Psoas muscle (tissue), 8 donors: ENCODE measurements around the gene VEGFC. TPM values are rescaled to one million over a fixed set of nuclear protein-coding genes. Genes with fewer than 3 reads are reported as not detected.
A peak's percentile ranks its signal among the peaks of the same experiment; 100 is the strongest.

ENCODE experiments used
- ATAC-seq, 4 donors: fragments of 200-7000 bp; cut with Tn5 transposase; one replicate each; pipeline ENCODE4 v1.9.1; 2020; ENCODE audit warnings: moderate library complexity in 3 of 4, mild to moderate bottlenecking in 2 of 4
- DNase-seq, 2 donors: peaks; one replicate each; pipeline ENCODE4 v3.0.0-alpha.2; 2020
- H3K27ac ChIP-seq: fragments of 200-600 bp; one replicate; pipeline ENCODE4 v1.8.0; 2022
- H3K27me3 ChIP-seq, 3 donors: fragments of 200-600 bp in 1 of 3; one replicate each; pipeline versions ENCODE4 v1.6.1 to v1.8.0; 2013 to 2022; ENCODE audit warnings: low read length in 2 of 3, mild to moderate bottlenecking in 2 of 3, moderate library complexity in 1 of 3; ENCODE audit not compliant: insufficient read depth in 3 of 3
- H3K36me3 ChIP-seq, 2 donors: fragments of 200-600 bp in 1 of 2; one replicate each; pipeline versions ENCODE4 v1.6.1 to v1.8.0; 2013 to 2022; ENCODE audit warnings: low read depth in 1 of 2, mild to moderate bottlenecking in 1 of 2, moderate library complexity in 1 of 2; ENCODE audit not compliant: insufficient read depth in 1 of 2
- H3K4me1 ChIP-seq: fragments of 200-600 bp; one replicate; pipeline ENCODE4 v1.8.0; 2022
- H3K4me3 ChIP-seq: fragments of 200-600 bp; one replicate; pipeline ENCODE4 v1.8.0; 2022; ENCODE audit warnings: mild to moderate bottlenecking
- H3K9me3 ChIP-seq: fragments of 200-600 bp; one replicate; pipeline ENCODE4 v1.8.0; 2022
- WGBS, 3 donors: extraction: QIAGEN DNeasy Blood & Tissue Kit; methylation state at CpG; one replicate each; pipeline versions ENCODE4 v1.1.6 to v1.1.7; 2013; 5-methylcytosine and 5-hydroxymethylcytosine counted together
- intact Hi-C, 2 donors: fragments of 100-400 bp; cut with DNase I; formaldehyde crosslinking; loops; one replicate each; pipeline versions ENCODE4 v1.11.0 to v1.14.2; 2022
- polyA plus RNA-seq, 3 donors: library from polyadenylated mRNA; stranded (reverse); fragments of 200-250 nt; gene quantifications; one replicate each; pipeline ENCODE4 v1.2.3, GENCODE V29; 2013
- total RNA-seq, 4 donors: library from RNA; stranded (reverse); fragmentation: NEBNext Ultra II Directional in 2 of 4; extraction: Animal tissue kit (Norgen Biotek cat#: 25700) in 2 of 4; gene quantifications; one replicate each; pipeline versions ENCODE4 v1.2.1 to v1.2.4, GENCODE V29; 2021 to 2023
- TF ChIP-seq, protein P1 (sequence below): fragments of 200-600 bp; IDR thresholded peaks from one replicate; pipeline ENCODE4 v1.8.0; 2022; ENCODE audit warnings: antibody characterized with exemption
- donor health status: healthy with polysubstance abuse.
- donor health status: DM: no; HTN: no; CAD: no; lungs with moderate emphysema.
- donor health status: Bipolar disorder and iron deficiency.
- donor health status: healthy.
- donor health status: DM: yes; HTN: yes; CAD: no.
- donor health status: DM: no; HTN: no; CAD: no.
- donor health status: DM: no; HTN: no; CAD: no.
- donor health status: DM: yes; HTN: yes; CAD: no.

The VEGFC gene
- total and polyA plus RNA-seq, 7 donors = 1.8 to 7.0 (median 3.0) TPM

DNA sequence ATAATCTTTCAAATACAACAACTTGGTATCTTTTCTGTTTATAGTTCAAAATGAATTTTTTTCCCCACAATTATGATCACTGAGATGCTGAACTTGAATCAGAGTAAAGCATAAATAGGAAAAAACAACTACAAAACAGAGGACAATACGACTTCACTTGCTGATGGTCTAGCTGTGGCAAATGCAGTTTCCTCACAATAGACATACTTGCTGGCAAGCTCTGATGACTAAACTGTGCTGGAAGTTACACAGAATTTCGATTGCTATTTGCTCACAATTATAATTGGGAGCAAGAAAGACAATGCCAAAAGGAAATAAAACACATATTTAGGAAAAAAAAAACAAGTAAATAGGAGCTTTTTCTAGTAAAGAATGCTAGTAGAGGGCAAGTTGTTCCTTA lies 14.7 kb downstream of the VEGFC start:
- TF ChIP-seq, protein P1, sequence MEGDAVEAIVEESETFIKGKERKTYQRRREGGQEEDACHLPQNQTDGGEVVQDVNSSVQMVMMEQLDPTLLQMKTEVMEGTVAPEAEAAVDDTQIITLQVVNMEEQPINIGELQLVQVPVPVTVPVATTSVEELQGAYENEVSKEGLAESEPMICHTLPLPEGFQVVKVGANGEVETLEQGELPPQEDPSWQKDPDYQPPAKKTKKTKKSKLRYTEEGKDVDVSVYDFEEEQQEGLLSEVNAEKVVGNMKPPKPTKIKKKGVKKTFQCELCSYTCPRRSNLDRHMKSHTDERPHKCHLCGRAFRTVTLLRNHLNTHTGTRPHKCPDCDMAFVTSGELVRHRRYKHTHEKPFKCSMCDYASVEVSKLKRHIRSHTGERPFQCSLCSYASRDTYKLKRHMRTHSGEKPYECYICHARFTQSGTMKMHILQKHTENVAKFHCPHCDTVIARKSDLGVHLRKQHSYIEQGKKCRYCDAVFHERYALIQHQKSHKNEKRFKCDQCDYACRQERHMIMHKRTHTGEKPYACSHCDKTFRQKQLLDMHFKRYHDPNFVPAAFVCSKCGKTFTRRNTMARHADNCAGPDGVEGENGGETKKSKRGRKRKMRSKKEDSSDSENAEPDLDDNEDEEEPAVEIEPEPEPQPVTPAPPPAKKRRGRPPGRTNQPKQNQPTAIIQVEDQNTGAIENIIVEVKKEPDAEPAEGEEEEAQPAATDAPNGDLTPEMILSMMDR = no peak
- Histone ChIP-seq H3K9me3 (no peaks in the 10 kb centered on the region), H3K27me3 (no peaks in the 10 kb centered on the region), H3K4me3 (no peak overlapping the region), H3K27ac (peak overlapping the region; percentile 51), H3K4me1 (peaks cover 13% of the 10 kb centered on the region), H3K36me3 (no peaks in the 10 kb centered on the region)
- DNase-seq = no peak
- WGBS, 3 donors = 5 to 19% (median 5%) methylated on average over 2 of the region's 2 CpGs
- peak in 1 of 4 donors; percentile 41 for ATAC-seq
- intact Hi-C loops = no loop called here

- no peak for ATAC-seq
- TF ChIP-seq, protein P1 = no peak
- Histone ChIP-seq H3K36me3 (no peaks in the 10 kb centered on the region), H3K4me1 (peaks cover 6% of the 10 kb centered on the region), H3K9me3 (no peaks in the 10 kb centered on the region), H3K27ac (no peak overlapping the region), H3K4me3 (no peak overlapping the region), H3K27me3 (no peaks in the 10 kb centered on the region)
- no peak for DNase-seq
- WGBS, 3 donors = 97 to 98% (median 97%) methylated on average over 1 of the region's 1 CpG
- intact Hi-C loops = no loop called here
These were observed 17.4 kb downstream of the VEGFC start for GRCh38 chr4:176775338-176775737.

- intact Hi-C loops = no loop called here
- WGBS, 3 donors = 59 to 71% (median 62%) methylated on average over 4 of the region's 4 CpGs
- no peaks in the 10 kb centered on the region for H3K9me3 ChIP-seq
- no peak overlapping the region for H3K4me3 ChIP-seq
- DNase-seq (no peak), ATAC-seq (no peak)
- no peaks in the 10 kb centered on the region for H3K36me3 ChIP-seq
- no peak overlapping the region for H3K27ac ChIP-seq
- peaks cover 6% of the 10 kb centered on the region for H3K4me1 ChIP-seq
- H3K27me3 ChIP-seq = no peaks in the 10 kb centered on the region
- TF ChIP-seq, protein P1 = no peak
These were observed 17.9 kb downstream of the VEGFC start for GRCh38 chr4:176774852-176775251.

- ATAC-seq (peak in 3 of 4 donors; percentile 57 to 66 (median 58)), DNase-seq (no peak)
- TF ChIP-seq, protein P1 = no peak
- H3K36me3 ChIP-seq = no peaks in the 10 kb centered on the region
- no peaks in the 10 kb centered on the region for H3K4me1 ChIP-seq
- no peaks in the 10 kb centered on the region for H3K27me3 ChIP-seq
- intact Hi-C loops = no loop called here
- H3K27ac ChIP-seq = peak overlapping the region; percentile 12
- WGBS, 3 donors = 70 to 78% (median 74%) methylated on average over 2 of the region's 2 CpGs
- H3K9me3 ChIP-seq = peaks cover 8% of the 10 kb centered on the region
- H3K4me3 ChIP-seq = no peak overlapping the region
These were observed 23.2 kb downstream of the VEGFC start for GRCh38 chr4:176769514-176769913.

- no peaks in the 10 kb centered on the region for H3K36me3 ChIP-seq
- H3K27me3 ChIP-seq = no peaks in the 10 kb centered on the region
- DNase-seq (no peak), ATAC-seq (no peak)
- H3K4me3 ChIP-seq = no peak overlapping the region
- WGBS, 3 donors = 96 to 100% (median 98%) methylated on average over 1 of the region's 1 CpG
- intact Hi-C loops = no loop called here
- TF ChIP-seq, protein P1 = no peak
- peaks cover 8% of the 10 kb centered on the region for H3K9me3 ChIP-seq
- no peak overlapping the region for H3K27ac ChIP-seq
- peaks cover 14% of the 10 kb centered on the region for H3K4me1 ChIP-seq
These were observed 25.5 kb downstream of the VEGFC start for GRCh38 chr4:176767183-176767582.
